Liver (tissue), 9 donors: ENCODE data around the gene TDP2. TPM values are rescaled to one million over a fixed set of nuclear protein-coding genes. Genes with fewer than 3 reads are reported as not detected.

Experiments used
- DNase-seq: peaks from one replicate; pipeline ENCODE4 v3.0.0-alpha.2; 2017; ENCODE audit warnings: low spot score
- H3K27ac ChIP-seq, 2 donors: one replicate each; pipeline ENCODE4 v1.7.0; 2013; ENCODE audit warnings: inconsistent platforms in 2 of 2, low read length in 2 of 2, control low read depth in 1 of 2, low read depth in 1 of 2, mild to moderate bottlenecking in 1 of 2
- H3K27me3 ChIP-seq, 4 donors: one replicate each; pipeline versions ENCODE4 v1.6.1 to v1.7.0; 2013; ENCODE audit warnings: low read length in 3 of 4, inconsistent platforms in 1 of 4, mild to moderate bottlenecking in 1 of 4, moderate library complexity in 1 of 4; ENCODE audit not compliant: control insufficient read depth in 4 of 4, insufficient read depth in 4 of 4
- H3K36me3 ChIP-seq, 4 donors: one replicate each; pipeline versions ENCODE4 v1.6.1 to v1.7.0; 2013; ENCODE audit warnings: low read length in 3 of 4, mild to moderate bottlenecking in 3 of 4, low read depth in 1 of 4, moderate library complexity in 1 of 4; ENCODE audit not compliant: control insufficient read depth in 4 of 4, insufficient read depth in 3 of 4
- H3K4me1 ChIP-seq, 4 donors: one replicate each; pipeline versions ENCODE4 v1.6.1 to v1.7.0; 2013; ENCODE audit warnings: low read length in 3 of 4, mild to moderate bottlenecking in 3 of 4, moderate library complexity in 1 of 4; ENCODE audit not compliant: control insufficient read depth in 4 of 4, insufficient read depth in 4 of 4
- H3K4me3 ChIP-seq, 3 donors: one replicate each; pipeline versions ENCODE4 v1.6.1 to v1.7.0; 2013; ENCODE audit warnings: low read length in 3 of 3, control low read depth in 1 of 3, low read depth in 1 of 3, mild to moderate bottlenecking in 1 of 3
- H3K9ac ChIP-seq, 2 donors: one replicate each; pipeline ENCODE4 v1.7.0; 2013; ENCODE audit warnings: low read length in 2 of 2, mild to moderate bottlenecking in 2 of 2, moderate library complexity in 2 of 2, control low read depth in 1 of 2, low read depth in 1 of 2
- H3K9me3 ChIP-seq, 4 donors: one replicate each; pipeline versions ENCODE4 v1.6.1 to v1.7.0; 2013; ENCODE audit warnings: low read length in 3 of 4; ENCODE audit not compliant: control insufficient read depth in 4 of 4
- EGR1 ChIP-seq, 2 donors: IDR thresholded peaks; 2 replicates each; pipeline ENCODE4 v1.6.1; 2016 to 2018; ENCODE audit warnings: antibody characterized with exemption in 2 of 2, low read depth in 2 of 2
- FOXA2 ChIP-seq: IDR thresholded peaks from 2 replicates; pipeline ENCODE4 v1.6.1; 2016; ENCODE audit warnings: antibody characterized with exemption
- GABPA ChIP-seq, 2 donors: IDR thresholded peaks in 1 of 2; conservative IDR thresholded peaks in 1 of 2; 2 replicates each; pipeline ENCODE4 v1.6.1; 2016; ENCODE audit warnings: antibody characterized with exemption in 2 of 2, mild to moderate bottlenecking in 1 of 2, moderate library complexity in 1 of 2
- HNF4A ChIP-seq, 2 donors: conservative IDR thresholded peaks; 2 replicates each; pipeline ENCODE4 v1.6.1; 2016; ENCODE audit warnings: antibody characterized with exemption in 2 of 2, mild to moderate bottlenecking in 2 of 2
- HNF4G ChIP-seq: IDR thresholded peaks from 2 replicates; pipeline ENCODE4 v1.6.1; 2016; ENCODE audit warnings: antibody characterized with exemption
- RAD21 ChIP-seq, 2 donors: IDR thresholded peaks; 2 replicates each; pipeline ENCODE4 v1.6.1; 2016; ENCODE audit warnings: antibody characterized with exemption in 2 of 2, mild to moderate bottlenecking in 2 of 2
- SP1 ChIP-seq: IDR thresholded peaks from 2 replicates; pipeline ENCODE4 v1.6.1; 2018; ENCODE audit warnings: antibody characterized with exemption, mild to moderate bottlenecking
- TAF1 ChIP-seq: conservative IDR thresholded peaks from 2 replicates; pipeline ENCODE4 v1.6.1; 2016; ENCODE audit warnings: antibody characterized with exemption, mild to moderate bottlenecking
- YY1 ChIP-seq: IDR thresholded peaks from 2 replicates; pipeline ENCODE4 v1.6.1; 2016; ENCODE audit warnings: antibody characterized with exemption, mild to moderate bottlenecking
- ZBTB33 ChIP-seq: IDR thresholded peaks from 2 replicates; pipeline ENCODE4 v1.6.1; 2016; ENCODE audit warnings: antibody characterized with exemption
- WGBS: extraction: QIAGEN DNeasy Blood & Tissue Kit; methylation state at CpG from one replicate; pipeline ENCODE4 v1.1.7; 2013; 5-methylcytosine and 5-hydroxymethylcytosine counted together
- polyA plus RNA-seq, 2 donors: library from polyadenylated mRNA; stranded (reverse) in 1 of 2; unstranded in 1 of 2; fragments of 200-250 nt in 1 of 2; fragments of >200 nt in 1 of 2; fragmentation: Nextera tagmentation in 1 of 2; extraction: Ambion mirVana in 1 of 2; gene quantifications; one replicate each; pipeline versions ENCODE4 v1.2.1 to v1.2.3, GENCODE V29; 2013 to 2015
- total RNA-seq, 2 donors: library from RNA; depleted of rRNA; stranded (reverse); fragments of >200 nt; gene quantifications; one replicate each; pipeline ENCODE4 v1.2.3, GENCODE V29; 2014
- donor health status: healthy.
- donor health status: healthy.
- donor health status: healthy.
- donor health status: healthy.
- donor health status: healthy.

The TDP2 gene
- total and polyA plus RNA-seq, 4 donors: 16.5 to 24.3 (median 18.5) TPM

- TF ChIP-seq ZBTB33 (no peak), HNF4A (conservative IDR thresholded peaks at IDR 0.05) (no peak), GABPA (IDR thresholded peaks at IDR 0.05 in 1 of 2, conservative IDR thresholded peaks at IDR 0.05 in 1 of 2) (no peak), YY1 (no peak), TAF1 (no peak), SP1 (no peak), HNF4G (no peak)
These were observed 35.0 kb downstream of the TDP2 start (continued) for GRCh38 chr6:24631671-24632070.

- Histone ChIP-seq H3K4me3 (no peak overlapping the region), H3K36me3 (no peaks in the 10 kb centered on the region), H3K9me3 (peaks cover 0 to 3% (median 1%) of the 10 kb centered on the region in 4 donors), H3K27ac (no peak overlapping the region), H3K27me3 (no peaks in the 10 kb centered on the region), H3K9ac (no peak overlapping the region), H3K4me1 (no peaks in the 10 kb centered on the region)
- TF ChIP-seq TAF1: no peak
- no peak for TF ChIP-seq YY1
- no peak for TF ChIP-seq GABPA (IDR thresholded peaks at IDR 0.05 in 1 of 2, conservative IDR thresholded peaks at IDR 0.05 in 1 of 2)
- no peak for DNase-seq
- WGBS: 73% methylated on average over 5 of the region's 5 CpGs
These were observed 35.7 kb downstream of the TDP2 start for GRCh38 chr6:24630856-24631505.

GRCh38 chr6:24621626-24622289, 44.9 kb downstream of the TDP2 start:
- TF ChIP-seq FOXA2: no peak

GRCh38 chr6:24620637-24621036, 46.1 kb downstream of the TDP2 start:
- no peak overlapping the region for H3K4me3 ChIP-seq
- no peaks in the 10 kb centered on the region for H3K27me3 ChIP-seq
- no peaks in the 10 kb centered on the region for H3K4me1 ChIP-seq
- H3K9ac ChIP-seq: no peak overlapping the region
- H3K27ac ChIP-seq: no peak overlapping the region
- TF ChIP-seq EGR1 (IDR thresholded peaks at IDR 0.05; ENCODE audit: low read depth in 2 of 2): no peak
- no peak for TF ChIP-seq RAD21 (IDR thresholded peaks at IDR 0.05)
- no peak for TF ChIP-seq HNF4G
- no peaks in the 10 kb centered on the region for H3K9me3 ChIP-seq
- no peaks in the 10 kb centered on the region for H3K36me3 ChIP-seq
- 94% methylated on average over 3 of the region's 3 CpGs for WGBS
- no peak for DNase-seq

More at GRCh38 chr6:24621626-24622289, 44.9 kb downstream of the TDP2 start:
- Histone ChIP-seq H3K4me3 (no peak overlapping the region), H3K27ac (no peak overlapping the region), H3K4me1 (no peaks in the 10 kb centered on the region), H3K9me3 (no peaks in the 10 kb centered on the region), H3K27me3 (no peaks in the 10 kb centered on the region), H3K9ac (no peak overlapping the region), H3K36me3 (no peaks in the 10 kb centered on the region)
- 74% methylated on average over 7 of the region's 7 CpGs for WGBS
- DNase-seq: no peak
